PC-3 (cell line): ENCODE results near the gene LIPC.

Experiments used
- EZH2 ChIP-seq: fragments of 300-600 bp; sonication (generic); IDR thresholded peaks from one replicate; pipeline ENCODE4 v1.6.1; 2017; ENCODE audit warnings: antibody characterized with exemption, mild to moderate bottlenecking, low read length; ENCODE audit not compliant: unreplicated experiment
- EZH2phosphoT487 ChIP-seq: fragments of 300-600 bp; sonication (generic); IDR thresholded peaks from 2 replicates; pipeline ENCODE4 v1.6.1; 2018; ENCODE audit warnings: mild to moderate bottlenecking, antibody characterized with exemption, low read length, borderline replicate concordance
- TF ChIP-seq, protein P1 (sequence below): fragments of 300-600 bp; sonication (generic); conservative IDR thresholded peaks from 2 replicates; pipeline ENCODE4 v1.5.1; 2017; ENCODE audit warnings: antibody characterized with exemption, low read depth, mild to moderate bottlenecking, low read length

DNA sequence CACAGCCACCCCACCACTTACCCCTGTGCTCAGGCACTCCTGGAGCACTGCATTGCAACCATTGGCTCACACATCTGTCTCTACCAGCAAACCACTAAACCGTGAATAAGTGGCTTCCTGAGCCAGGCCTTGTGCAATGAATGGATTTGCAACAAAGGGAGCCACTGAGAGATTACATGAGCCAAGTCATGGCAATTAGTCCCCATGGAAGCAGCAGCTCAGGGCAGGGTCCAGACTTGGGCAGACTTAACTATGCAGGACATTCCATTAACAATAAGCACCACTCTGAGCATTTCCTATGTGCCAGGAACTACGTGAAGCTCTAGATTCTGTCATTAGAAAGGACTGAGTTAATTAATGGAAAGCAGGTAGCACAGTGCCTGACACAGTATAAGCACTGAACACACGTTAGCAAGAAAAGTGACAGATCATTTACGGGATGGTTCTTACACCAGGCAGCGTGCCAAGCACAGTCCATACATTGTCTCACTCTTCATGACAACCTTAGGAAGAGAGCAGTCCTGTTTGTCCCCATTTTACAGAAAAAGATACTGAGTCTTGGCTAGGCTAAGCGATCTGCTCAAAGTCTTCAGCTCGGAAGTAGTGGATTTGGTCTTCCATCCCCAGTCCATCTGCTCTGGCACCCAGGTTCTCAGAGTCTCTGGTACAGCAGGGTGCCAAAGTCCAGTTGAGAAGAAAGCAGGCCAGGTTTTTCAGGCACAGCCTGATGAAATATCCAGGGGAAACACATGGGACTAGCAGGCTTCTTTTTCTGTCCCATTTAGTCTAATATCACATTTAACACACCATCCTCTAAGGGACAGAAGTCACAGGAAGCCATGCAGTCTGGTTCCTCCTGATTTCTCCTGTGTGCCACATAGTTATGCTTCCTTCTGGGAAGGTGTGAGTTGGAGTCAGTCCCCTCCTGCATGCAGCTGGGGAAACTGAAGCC, 44.1 kb downstream of the LIPC start:
- TF ChIP-seq, protein P1, sequence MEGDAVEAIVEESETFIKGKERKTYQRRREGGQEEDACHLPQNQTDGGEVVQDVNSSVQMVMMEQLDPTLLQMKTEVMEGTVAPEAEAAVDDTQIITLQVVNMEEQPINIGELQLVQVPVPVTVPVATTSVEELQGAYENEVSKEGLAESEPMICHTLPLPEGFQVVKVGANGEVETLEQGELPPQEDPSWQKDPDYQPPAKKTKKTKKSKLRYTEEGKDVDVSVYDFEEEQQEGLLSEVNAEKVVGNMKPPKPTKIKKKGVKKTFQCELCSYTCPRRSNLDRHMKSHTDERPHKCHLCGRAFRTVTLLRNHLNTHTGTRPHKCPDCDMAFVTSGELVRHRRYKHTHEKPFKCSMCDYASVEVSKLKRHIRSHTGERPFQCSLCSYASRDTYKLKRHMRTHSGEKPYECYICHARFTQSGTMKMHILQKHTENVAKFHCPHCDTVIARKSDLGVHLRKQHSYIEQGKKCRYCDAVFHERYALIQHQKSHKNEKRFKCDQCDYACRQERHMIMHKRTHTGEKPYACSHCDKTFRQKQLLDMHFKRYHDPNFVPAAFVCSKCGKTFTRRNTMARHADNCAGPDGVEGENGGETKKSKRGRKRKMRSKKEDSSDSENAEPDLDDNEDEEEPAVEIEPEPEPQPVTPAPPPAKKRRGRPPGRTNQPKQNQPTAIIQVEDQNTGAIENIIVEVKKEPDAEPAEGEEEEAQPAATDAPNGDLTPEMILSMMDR, result no peak
- TF ChIP-seq EZH2 (no peak), EZH2phosphoT487 (no peak)
